Measurements from ENCODE around the gene ADRA1B. TPM values are rescaled to one million over a fixed set of nuclear protein-coding genes. Genes with fewer than 3 reads are reported as not detected.
A peak's percentile ranks its signal among the peaks of the same experiment; 100 is the strongest.

The ADRA1B gene
- total RNA-seq, 1 experiment from 2014 or later, result not detected

DNA sequence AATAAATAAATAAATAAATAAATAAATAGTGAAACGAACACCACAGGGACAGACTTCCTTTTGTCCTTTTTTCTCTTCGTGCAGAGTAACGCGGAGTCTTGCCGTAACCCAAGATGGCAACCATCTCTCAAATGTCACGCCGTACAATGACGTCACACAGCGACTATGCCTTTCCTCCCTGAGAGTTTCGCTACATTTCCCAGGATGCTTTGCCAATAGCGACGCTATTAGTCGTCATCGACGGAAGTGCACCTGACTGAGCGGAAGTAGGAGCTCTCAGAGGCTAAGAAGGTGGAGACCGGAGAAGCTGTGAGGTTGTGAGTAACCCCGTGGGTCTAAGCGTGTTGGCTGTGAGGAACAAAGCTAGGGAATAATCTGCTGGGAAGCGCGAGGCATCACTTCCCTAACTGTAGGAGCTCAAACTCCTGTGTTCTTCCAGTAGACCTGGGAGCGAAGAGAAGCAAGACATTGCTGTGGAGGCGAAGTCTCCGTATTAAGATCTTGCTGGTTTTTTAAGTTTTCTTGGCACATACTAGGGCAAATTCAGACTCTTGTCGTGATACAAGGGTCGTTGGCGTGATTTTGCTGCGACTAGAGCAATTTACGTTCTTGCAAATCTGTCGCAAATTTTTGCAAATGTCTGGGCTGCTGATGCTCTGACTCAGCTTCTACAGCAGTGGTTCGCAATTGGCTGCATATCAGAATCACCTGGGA is 92.8 kb downstream of the ADRA1B start, which contains the start of gene TTC1:
Gene TTC1, plus strand, starts transcription at position 263 of the 714 bp plus-strand sequence. CDS start 1,390 bp downstream, outside the sequence.
- Histone ChIP-seq H3K27me3 (ENCODE audit: insufficient read depth, low read length) (no peaks in the 10 kb centered on the region), H3K79me1 (ENCODE audit: insufficient read depth, low read depth, low read length, poor library complexity, severe bottlenecking) (peaks cover 9% of the 10 kb centered on the region), H3K4me2 (ENCODE audit: insufficient read depth, insufficient read length, low read length) (peak within 1 kb of the TSS; percentile 88), H4K91ac (ENCODE audit: insufficient read length, low read depth, low read length) (no peak within 1 kb of the TSS), H3K4ac (ENCODE audit: low read depth, low read length) (no peak within 1 kb of the TSS), H3K14ac (ENCODE audit: insufficient read depth, low read length) (peak within 1 kb of the TSS; percentile 68; the same call in 1 of the 2 replicates), H2BK120ac (ENCODE audit: low read depth, low read length, poor library complexity, severe bottlenecking) (no peak within 1 kb of the TSS), H4K8ac (replicated peaks; ENCODE audit: insufficient read length, low read depth, low read length) (no peak within 1 kb of the TSS), H3K27ac (ENCODE audit: insufficient read length, low read depth, low read length) (no peak within 1 kb of the TSS), H2AK5ac (ENCODE audit: insufficient read length, low read length) (no peak within 1 kb of the TSS), H3K79me2 (ENCODE audit: insufficient read depth, low read length) (peaks cover 16% of the 10 kb centered on the region; the same call in 1 of the 2 replicates), H2BK20ac (ENCODE audit: low read depth, low read length, poor library complexity, severe bottlenecking) (no peak within 1 kb of the TSS), H3K9ac (ENCODE audit: extremely low read depth, insufficient read length, low read length) (peak within 1 kb of the TSS; percentile 98), H2BK15ac (ENCODE audit: low read depth, low read length) (no peak within 1 kb of the TSS), H3K9me3 (ENCODE audit: control insufficient read depth, low read depth, low read length) (no peaks in the 10 kb centered on the region), H2BK12ac (ENCODE audit: insufficient read length, low read depth, low read length) (no peak within 1 kb of the TSS), H3K23ac (ENCODE audit: insufficient read length, low read depth, low read length) (no peak within 1 kb of the TSS), H4K20me1 (ENCODE audit: control insufficient read depth, insufficient read depth, insufficient read length) (no peaks in the 10 kb centered on the region), H3K18ac (ENCODE audit: insufficient read length, low read depth, low read length) (peak within 1 kb of the TSS; percentile 82), H3K23me2 (ENCODE audit: insufficient read length, low read depth, low read length, poor library complexity, severe bottlenecking) (peaks cover 9% of the 10 kb centered on the region), H3K56ac (ENCODE audit: insufficient read length, low read depth, low read length) (peak within 1 kb of the TSS; percentile 47), H3T11ph (ENCODE audit: low read length) (no peak within 1 kb of the TSS), H2BK5ac (ENCODE audit: insufficient read length, low read length) (peak within 1 kb of the TSS; percentile 66), H4K5ac (ENCODE audit: insufficient read length, low read depth, low read length) (peak within 1 kb of the TSS; percentile 80), H3K4me1 (ENCODE audit: insufficient read depth, low read length) (no peaks in the 10 kb centered on the region; the same call in 1 of the 2 replicates), H2AFZ (ENCODE audit: low read length) (peak within 1 kb of the TSS; percentile 70)
- H3K4me1 Mint-ChIP-seq, result peaks cover 11 to 16% of the 10 kb centered on the region in 2 experiments
- H3K9me3 Mint-ChIP-seq, result no peaks in the 10 kb centered on the region; a peak in 1 of 5 replicates
- no peaks in the 10 kb centered on the region; the same call in 1 of the 2 replicates for H3K27me3 Mint-ChIP-seq (ENCODE audit: low read depth)
- H3K4me3 Mint-ChIP-seq, result peak within 1 kb of the TSS; percentile 97 to 99
- DNase-seq, result peak; percentile 96
- no CpG with 5 or more reads among the region's 31 CpGs for WGBS (ENCODE audit: extremely low coverage, insufficient read length, low lambda C conversion rate)
- TF ChIP-seq, protein P1, sequence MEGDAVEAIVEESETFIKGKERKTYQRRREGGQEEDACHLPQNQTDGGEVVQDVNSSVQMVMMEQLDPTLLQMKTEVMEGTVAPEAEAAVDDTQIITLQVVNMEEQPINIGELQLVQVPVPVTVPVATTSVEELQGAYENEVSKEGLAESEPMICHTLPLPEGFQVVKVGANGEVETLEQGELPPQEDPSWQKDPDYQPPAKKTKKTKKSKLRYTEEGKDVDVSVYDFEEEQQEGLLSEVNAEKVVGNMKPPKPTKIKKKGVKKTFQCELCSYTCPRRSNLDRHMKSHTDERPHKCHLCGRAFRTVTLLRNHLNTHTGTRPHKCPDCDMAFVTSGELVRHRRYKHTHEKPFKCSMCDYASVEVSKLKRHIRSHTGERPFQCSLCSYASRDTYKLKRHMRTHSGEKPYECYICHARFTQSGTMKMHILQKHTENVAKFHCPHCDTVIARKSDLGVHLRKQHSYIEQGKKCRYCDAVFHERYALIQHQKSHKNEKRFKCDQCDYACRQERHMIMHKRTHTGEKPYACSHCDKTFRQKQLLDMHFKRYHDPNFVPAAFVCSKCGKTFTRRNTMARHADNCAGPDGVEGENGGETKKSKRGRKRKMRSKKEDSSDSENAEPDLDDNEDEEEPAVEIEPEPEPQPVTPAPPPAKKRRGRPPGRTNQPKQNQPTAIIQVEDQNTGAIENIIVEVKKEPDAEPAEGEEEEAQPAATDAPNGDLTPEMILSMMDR (conservative IDR thresholded peaks at IDR 0.05), result no peak
- H3K36me3 Mint-ChIP-seq (ENCODE audit: insufficient read depth in 1 of 3, low read depth in 3 of 3), result peaks cover 16 to 32% (median 27%) of the 10 kb centered on the region in 3 experiments; a peak in 6 of 7 replicates
- peak within 1 kb of the TSS; percentile 99 to 100 (median 99) for H3K27ac Mint-ChIP-seq
